ENCODE results near the gene SMPD2.

The SMPD2 gene

GRCh38 chr6:109461733-109462526 lies 21.4 kb downstream of the SMPD2 start:
- no peak for ATAC-seq
- TF ChIP-seq ZFP30 (CRISPR knock-in tag; IDR thresholded peaks at IDR 0.05), result no peak
- no peak for TF ChIP-seq BACH2 (CRISPR knock-in tag; IDR thresholded peaks at IDR 0.05; ENCODE audit: borderline replicate concordance)
- no peak for TF ChIP-seq ISL1 (CRISPR knock-in tag; IDR thresholded peaks at IDR 0.05)
- no peak for TF ChIP-seq CREB5 (CRISPR knock-in tag; IDR thresholded peaks at IDR 0.05; ENCODE audit: low read depth)
- no peak for TF ChIP-seq ARNTL (CRISPR knock-in tag; IDR thresholded peaks at IDR 0.05; ENCODE audit: borderline replicate concordance, low read depth)
- TF ChIP-seq ZNF70 (CRISPR knock-in tag; IDR thresholded peaks at IDR 0.05), result no peak
- TF ChIP-seq TSHZ2 (CRISPR knock-in tag; IDR thresholded peaks at IDR 0.05), result no peak
- no peak for TF ChIP-seq CSRNP3 (CRISPR knock-in tag; IDR thresholded peaks at IDR 0.05)
- TF ChIP-seq PPARA (CRISPR knock-in tag; IDR thresholded peaks at IDR 0.05; ENCODE audit: borderline replicate concordance), result no peak
- TF ChIP-seq TCF4 (CRISPR knock-in tag; IDR thresholded peaks at IDR 0.05; ENCODE audit: borderline replicate concordance), result no peak
- TF ChIP-seq PATZ1 (CRISPR knock-in tag; IDR thresholded peaks at IDR 0.05; ENCODE audit: borderline replicate concordance), result no peak
- no peak for TF ChIP-seq OSR1 (CRISPR knock-in tag; IDR thresholded peaks at IDR 0.05)
- TF ChIP-seq POU6F1 (CRISPR knock-in tag; IDR thresholded peaks at IDR 0.05; ENCODE audit: borderline replicate concordance, low read depth), result no peak
- no peak for TF ChIP-seq RARB (CRISPR knock-in tag; IDR thresholded peaks at IDR 0.05)

GRCh38 chr6:109465772-109466171 lies 25.2 kb downstream of the SMPD2 start:
- no peak for ATAC-seq
- TF ChIP-seq OSR1 (CRISPR knock-in tag; IDR thresholded peaks at IDR 0.05) (no peak), BACH2 (CRISPR knock-in tag; IDR thresholded peaks at IDR 0.05; ENCODE audit: borderline replicate concordance) (no peak), POU6F1 (CRISPR knock-in tag; IDR thresholded peaks at IDR 0.05; ENCODE audit: borderline replicate concordance, low read depth) (no peak), PATZ1 (CRISPR knock-in tag; IDR thresholded peaks at IDR 0.05; ENCODE audit: borderline replicate concordance) (no peak), ZFP3 (CRISPR knock-in tag; IDR thresholded peaks at IDR 0.05) (no peak), ZC3H10 (CRISPR knock-in tag; IDR thresholded peaks at IDR 0.05) (no peak), RARB (CRISPR knock-in tag; IDR thresholded peaks at IDR 0.05) (no peak), ZNF8 (CRISPR knock-in tag; IDR thresholded peaks at IDR 0.05) (no peak)
